CD4-positive, alpha-beta T cell (primary cell): ENCODE measurements around the gene SPAG9. TPM values are rescaled to one million over a fixed set of nuclear protein-coding genes. Genes with fewer than 3 reads are reported as not detected.

Experiments
- ATAC-seq: fragments of 200-7000 bp; cut with Tn5 transposase; one replicate; pipeline ENCODE4 v1.10.0; 2022; ENCODE audit warnings: mild to moderate bottlenecking; ENCODE audit not compliant: poor library complexity
- CTCF ChIA-PET: fragments of 350-600 bp; sonication (Branson Sonifier 250); formaldehyde crosslinking; loops from one replicate; lab custom pipeline; 2021; ENCODE audit warnings: antibody characterized with exemption, inconsistent platforms; lab: Charles Lee
- POLR2A ChIA-PET: fragments of 350-600 bp; sonication (Branson Sonifier 250); formaldehyde crosslinking; loops from one replicate; lab custom pipeline; 2021; ENCODE audit warnings: antibody characterized with exemption, inconsistent platforms; lab: Charles Lee
- DNase-seq, 14 experiments: peaks; one replicate each; pipeline ENCODE4 v3.0.0-alpha.2; 2013 to 2020; ENCODE audit warnings: mixed read lengths in 2 of 14
- H3K27ac ChIP-seq, 2 donors: one replicate each; pipeline versions ENCODE4 v1.5.1 to v1.7.0; 2013; ENCODE audit warnings: low read length in 2 of 2, low read depth in 1 of 2, mild to moderate bottlenecking in 1 of 2
- H3K27me3 ChIP-seq, 2 experiments: 1 replicate in 1 of 2; 2 replicates in 1 of 2; pipeline versions ENCODE4 v1.6.1 to v1.7.0; 2013; ENCODE audit warnings: low read length in 2 of 2, control low read depth in 1 of 2, mild to moderate bottlenecking in 1 of 2, moderate library complexity in 1 of 2; ENCODE audit not compliant: insufficient read depth in 2 of 2, control insufficient read depth in 1 of 2
- H3K36me3 ChIP-seq: one replicate; pipeline ENCODE4 v1.6.1; 2013; ENCODE audit warnings: low read length, control low read depth; ENCODE audit not compliant: insufficient read depth
- H3K4me1 ChIP-seq: one replicate; pipeline ENCODE4 v1.6.1; 2013; ENCODE audit warnings: low read length, control low read depth; ENCODE audit not compliant: insufficient read depth
- H3K4me3 ChIP-seq: one replicate; pipeline ENCODE4 v1.5.1; 2013; ENCODE audit warnings: mild to moderate bottlenecking, low read length, moderate library complexity
- H3K9me3 ChIP-seq, 2 experiments: 1 replicate in 1 of 2; 2 replicates in 1 of 2; pipeline versions ENCODE4 v1.6.1 to v1.7.0; 2013; ENCODE audit warnings: low read length in 2 of 2, mild to moderate bottlenecking in 2 of 2, control low read depth in 1 of 2, moderate library complexity in 1 of 2; ENCODE audit not compliant: control insufficient read depth in 1 of 2, insufficient read depth in 1 of 2
- H3K27ac Mint-ChIP-seq: one replicate; pipeline ENCODE4 v1.8.0; 2020; ENCODE audit warnings: mixed read lengths
- H3K27me3 Mint-ChIP-seq: one replicate; pipeline ENCODE4 v1.8.0; 2021; ENCODE audit warnings: mixed read lengths
- H3K36me3 Mint-ChIP-seq: one replicate; pipeline ENCODE4 v1.8.0; 2021; ENCODE audit warnings: low read depth, mixed read lengths
- H3K4me1 Mint-ChIP-seq: one replicate; pipeline ENCODE4 v1.8.0; 2021; ENCODE audit warnings: low read depth, mixed read lengths
- H3K4me3 Mint-ChIP-seq: one replicate; pipeline ENCODE4 v1.8.0; 2020; ENCODE audit warnings: mild to moderate bottlenecking, mixed read lengths
- H3K9me3 Mint-ChIP-seq: one replicate; pipeline ENCODE4 v1.8.0; 2020; ENCODE audit warnings: mixed read lengths
- intact Hi-C, 2 experiments: fragments of 100-400 bp; cut with DNase I in 1 of 2; cut with micrococcal nuclease in 1 of 2; formaldehyde crosslinking; loops; one replicate each; pipeline versions ENCODE4 v1.15.1 to v1.9.0; 2023 to 2025; cut with DNase I, micrococcal nuclease
- total RNA-seq, 174 experiments: library from RNA in 2 of 174; stranded (reverse) in 2 of 174; gene quantifications; one replicate each; pipeline ENCODE4 v1.2.3 and lab custom pipeline; 2021 to 2026
- TF ChIP-seq, protein P1 (sequence below): fragments of 200-600 bp; IDR thresholded peaks from one replicate; pipeline ENCODE4 v1.8.0; 2022; ENCODE audit warnings: antibody characterized with exemption, mild to moderate bottlenecking

Gene SPAG9
- total RNA-seq, 2 experiments from 2014 or later: 60.2 to 64.6 TPM

DNA sequence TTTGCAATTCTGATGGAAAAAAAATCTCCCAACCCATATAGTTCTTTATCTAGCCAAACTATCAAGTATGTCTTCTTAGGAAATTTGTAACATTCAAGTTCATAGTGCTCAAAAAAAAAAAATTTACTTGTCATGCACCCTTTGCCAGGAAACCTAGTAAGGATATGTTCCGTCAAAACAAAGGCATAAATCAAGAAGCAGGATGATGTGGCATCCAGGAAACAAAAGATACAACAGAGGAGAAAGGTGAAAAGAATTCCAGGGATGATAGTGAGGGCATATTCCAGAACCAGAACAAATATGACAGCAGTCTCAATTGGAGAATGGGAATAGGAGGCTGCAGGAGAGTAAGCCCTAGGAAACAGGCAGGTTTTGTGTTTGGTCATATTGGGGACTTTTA lies 104.6 kb downstream of the SPAG9 start:
- DNase-seq: no peak
- Mint-ChIP-seq H3K27ac (no peak overlapping the region), H3K36me3 (peaks cover 67% of the 10 kb centered on the region), H3K4me1 (no peaks in the 10 kb centered on the region), H3K4me3 (no peak overlapping the region), H3K9me3 (no peaks in the 10 kb centered on the region), H3K27me3 (no peaks in the 10 kb centered on the region)
- peaks cover 58% of the 10 kb centered on the region for H3K36me3 ChIP-seq
- intact Hi-C loops: no loop called here
- H3K27ac ChIP-seq: no peak overlapping the region
- TF ChIP-seq, protein P1, sequence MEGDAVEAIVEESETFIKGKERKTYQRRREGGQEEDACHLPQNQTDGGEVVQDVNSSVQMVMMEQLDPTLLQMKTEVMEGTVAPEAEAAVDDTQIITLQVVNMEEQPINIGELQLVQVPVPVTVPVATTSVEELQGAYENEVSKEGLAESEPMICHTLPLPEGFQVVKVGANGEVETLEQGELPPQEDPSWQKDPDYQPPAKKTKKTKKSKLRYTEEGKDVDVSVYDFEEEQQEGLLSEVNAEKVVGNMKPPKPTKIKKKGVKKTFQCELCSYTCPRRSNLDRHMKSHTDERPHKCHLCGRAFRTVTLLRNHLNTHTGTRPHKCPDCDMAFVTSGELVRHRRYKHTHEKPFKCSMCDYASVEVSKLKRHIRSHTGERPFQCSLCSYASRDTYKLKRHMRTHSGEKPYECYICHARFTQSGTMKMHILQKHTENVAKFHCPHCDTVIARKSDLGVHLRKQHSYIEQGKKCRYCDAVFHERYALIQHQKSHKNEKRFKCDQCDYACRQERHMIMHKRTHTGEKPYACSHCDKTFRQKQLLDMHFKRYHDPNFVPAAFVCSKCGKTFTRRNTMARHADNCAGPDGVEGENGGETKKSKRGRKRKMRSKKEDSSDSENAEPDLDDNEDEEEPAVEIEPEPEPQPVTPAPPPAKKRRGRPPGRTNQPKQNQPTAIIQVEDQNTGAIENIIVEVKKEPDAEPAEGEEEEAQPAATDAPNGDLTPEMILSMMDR: no peak
- ATAC-seq: no peak
- ChIA-PET CTCF (no interaction called here), POLR2A (no interaction called here)
- H3K9me3 ChIP-seq: no peaks in the 10 kb centered on the region
- H3K27me3 ChIP-seq: no peaks in the 10 kb centered on the region
- no peak overlapping the region for H3K4me3 ChIP-seq
- no peaks in the 10 kb centered on the region for H3K4me1 ChIP-seq

DNA sequence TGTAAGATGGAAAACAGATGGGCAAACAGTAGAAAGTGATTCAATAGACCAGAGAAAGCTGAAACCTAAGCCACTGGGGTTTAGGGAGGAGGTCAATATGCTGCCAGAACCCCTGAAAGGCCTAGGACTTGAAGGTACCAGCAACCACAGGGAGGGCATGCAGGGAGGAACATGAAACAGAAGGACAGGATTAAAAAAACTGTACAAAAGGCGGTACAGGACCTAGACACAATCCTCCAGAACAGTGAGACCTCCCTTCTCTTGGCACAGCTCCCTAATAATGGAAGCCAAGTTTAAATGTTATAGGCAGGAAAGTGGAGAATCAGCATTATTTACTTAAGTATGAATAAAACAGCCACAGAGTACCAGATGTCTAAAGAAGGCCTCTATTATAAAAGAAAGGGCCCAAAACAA lies 105.5 kb downstream of the SPAG9 start:
- intact Hi-C loops: no loop called here
- ATAC-seq: no peak
- POLR2A ChIA-PET: interaction anchor here (0.6 kb wide), 1 partner anchor 16 kb away, joined by 3 read pairs; no protein-coding TSS in a partner anchor
- Mint-ChIP-seq H3K27me3 (no peaks in the 10 kb centered on the region), H3K27ac (no peak overlapping the region), H3K9me3 (no peaks in the 10 kb centered on the region), H3K36me3 (peaks cover 69% of the 10 kb centered on the region), H3K4me3 (no peak overlapping the region), H3K4me1 (no peaks in the 10 kb centered on the region)
- H3K9me3 ChIP-seq: no peaks in the 10 kb centered on the region
- peaks cover 52% of the 10 kb centered on the region for H3K36me3 ChIP-seq
- no peak for DNase-seq
- no peak overlapping the region for H3K27ac ChIP-seq
- TF ChIP-seq, protein P1: no peak
- no peaks in the 10 kb centered on the region for H3K4me1 ChIP-seq
- H3K4me3 ChIP-seq: no peak overlapping the region
- no peaks in the 10 kb centered on the region for H3K27me3 ChIP-seq
- CTCF ChIA-PET: interaction anchor here (0.9 to 1.4 kb wide), 3 partner anchors 24 to 138 kb away, joined by 3 to 4 read pairs (median 3); partner anchors contain the start of gene NME1

DNA sequence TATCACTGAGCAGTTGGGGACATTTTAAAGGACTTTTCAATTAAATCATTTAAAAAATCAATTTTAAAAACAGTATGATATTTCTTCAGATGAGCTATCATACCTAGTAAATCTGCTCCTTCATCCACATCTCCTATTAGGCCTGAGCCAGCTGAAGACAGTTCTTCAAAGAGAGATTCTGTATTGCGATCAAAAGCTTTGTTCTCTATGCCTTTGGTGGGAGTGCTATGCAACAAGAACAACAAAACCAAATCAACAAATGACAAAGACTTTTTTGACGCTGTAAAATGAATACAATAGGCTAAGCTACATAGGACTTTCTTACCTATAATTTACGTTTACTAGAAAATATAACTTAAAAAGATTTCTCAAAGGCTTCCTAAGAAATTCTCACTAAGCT lies 106.5 kb downstream of the SPAG9 start:
- no peaks in the 10 kb centered on the region for H3K4me1 ChIP-seq
- TF ChIP-seq, protein P1: no peak
- no peaks in the 10 kb centered on the region for H3K9me3 ChIP-seq
- no peaks in the 10 kb centered on the region for H3K27me3 ChIP-seq
- Mint-ChIP-seq H3K9me3 (no peaks in the 10 kb centered on the region), H3K27me3 (no peaks in the 10 kb centered on the region), H3K36me3 (peaks cover 60% of the 10 kb centered on the region), H3K27ac (no peak overlapping the region), H3K4me3 (no peak overlapping the region), H3K4me1 (no peaks in the 10 kb centered on the region)
- ChIA-PET POLR2A (no interaction called here), CTCF (interaction anchor here (0.9 to 1.4 kb wide), 2 partner anchors 23 to 39 kb away, joined by 3 read pairs; no protein-coding TSS in a partner anchor)
- no peak for ATAC-seq
- H3K36me3 ChIP-seq: peaks cover 45% of the 10 kb centered on the region
- no peak overlapping the region for H3K27ac ChIP-seq
- no peak for DNase-seq
- intact Hi-C loops: no loop called here
- H3K4me3 ChIP-seq: no peak overlapping the region
